Muscle of leg (tissue), 11 donors: ENCODE data around the gene DDIAS. TPM values are rescaled to one million over a fixed set of nuclear protein-coding genes. Genes with fewer than 3 reads are reported as not detected.

Source experiments
- DNase-seq: peaks from one replicate; pipeline ENCODE4 v3.0.0; 2013
- H3K27ac ChIP-seq: one replicate; pipeline ENCODE4 v1.5.1; 2013; ENCODE audit warnings: mild to moderate bottlenecking, low read length, control low read depth
- H3K27me3 ChIP-seq: one replicate; pipeline ENCODE4 v1.6.1; 2013; ENCODE audit warnings: low read length; ENCODE audit not compliant: control insufficient read depth, insufficient read depth
- H3K36me3 ChIP-seq: one replicate; pipeline ENCODE4 v1.6.1; 2013; ENCODE audit warnings: low read length; ENCODE audit not compliant: control insufficient read depth, insufficient read depth
- H3K4me1 ChIP-seq: one replicate; pipeline ENCODE4 v1.6.1; 2013; ENCODE audit warnings: low read length; ENCODE audit not compliant: control insufficient read depth, insufficient read depth
- H3K4me3 ChIP-seq: one replicate; pipeline ENCODE4 v1.5.1; 2013; ENCODE audit warnings: low read length, control low read depth
- H3K9me3 ChIP-seq: replicated peaks from 2 replicates; pipeline ENCODE4 v1.6.1; 2013; ENCODE audit warnings: low read depth, low read length; ENCODE audit not compliant: control insufficient read depth
- WGBS: methylation state at CpG from one replicate; pipeline ENCODE4 v1.1.5; 2013; ENCODE audit warnings: missing lambda C conversion rate; ENCODE audit not compliant: insufficient coverage; 5-methylcytosine and 5-hydroxymethylcytosine counted together
- polyA plus RNA-seq, 8 donors: library from polyadenylated mRNA; unstranded; fragments of 120-200 nt; gene quantifications; one replicate each; pipeline versions ENCODE4 v1.2.1 to v1.2.3, GENCODE V29; 2013; ENCODE audit warnings: inconsistent platforms in 1 of 8, low replicate concordance in 1 of 8; ENCODE audit not compliant: insufficient read length in 8 of 8, insufficient read depth in 1 of 8
- total RNA-seq: library from RNA; stranded (reverse); fragments of 120-200 nt; gene quantifications from one replicate; pipeline ENCODE4 v1.2.4, GENCODE V29; 2013

Gene DDIAS
- total and polyA plus RNA-seq, 9 donors = 2.6 to 4.4 (median 3.8) TPM

DNA sequence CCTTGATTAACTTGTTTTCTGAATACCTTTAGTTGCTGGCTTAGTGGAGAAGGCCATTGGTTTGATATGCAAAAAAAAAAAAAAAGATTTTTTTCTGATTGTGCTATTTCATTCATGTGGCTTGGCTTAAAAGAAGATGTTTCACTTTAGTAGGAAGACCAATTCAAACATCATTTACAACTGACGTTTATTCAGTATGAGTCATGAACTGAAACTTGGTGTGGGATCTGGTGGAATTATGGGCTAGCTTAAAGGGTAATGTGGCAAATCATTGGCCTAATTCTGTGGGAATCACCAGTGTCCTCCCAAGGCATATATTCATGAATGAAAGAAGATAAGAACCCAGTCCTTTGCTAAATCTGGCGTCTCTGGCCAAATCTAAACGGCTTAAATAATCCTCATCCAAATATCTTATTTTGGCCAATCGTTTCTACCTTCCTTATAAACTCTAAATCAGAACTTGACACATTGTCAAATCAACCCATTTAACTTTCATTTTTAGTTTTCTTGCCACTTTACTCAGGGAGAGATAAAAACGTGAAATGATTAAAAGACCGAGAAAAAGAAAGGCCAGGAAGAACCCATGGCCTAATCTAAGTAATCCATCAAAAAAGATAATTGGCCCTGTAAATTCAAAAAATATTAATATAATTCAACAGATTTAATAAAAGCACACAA, 77.0 kb downstream of the DDIAS start:
- WGBS = 95% methylated on average over 3 of the region's 6 CpGs
- Histone ChIP-seq H3K27me3 (no peaks in the 10 kb centered on the region), H3K27ac (no peak overlapping the region), H3K9me3 (no peaks in the 10 kb centered on the region), H3K36me3 (peaks cover 8% of the 10 kb centered on the region), H3K4me3 (no peak overlapping the region), H3K4me1 (no peaks in the 10 kb centered on the region)
- no peak for DNase-seq

GRCh38 chr11:82979824-82980223, 78.3 kb downstream of the DDIAS start:
- Histone ChIP-seq H3K4me1 (no peaks in the 10 kb centered on the region), H3K9me3 (no peaks in the 10 kb centered on the region), H3K27ac (no peak overlapping the region), H3K36me3 (peaks cover 12% of the 10 kb centered on the region), H3K4me3 (no peak overlapping the region), H3K27me3 (no peaks in the 10 kb centered on the region)
- DNase-seq = no peak

GRCh38 chr11:82980292-82980691, 78.8 kb downstream of the DDIAS start:
- H3K4me1 ChIP-seq = no peaks in the 10 kb centered on the region
- no peaks in the 10 kb centered on the region for H3K27me3 ChIP-seq
- no peaks in the 10 kb centered on the region for H3K9me3 ChIP-seq
- no peak overlapping the region for H3K27ac ChIP-seq
- H3K36me3 ChIP-seq = peaks cover 12% of the 10 kb centered on the region
- no peak overlapping the region for H3K4me3 ChIP-seq
- DNase-seq = peak; percentile 27

- H3K27me3 ChIP-seq = no peaks in the 10 kb centered on the region
- H3K9me3 ChIP-seq = no peaks in the 10 kb centered on the region
- H3K4me3 ChIP-seq = no peak overlapping the region
- no peaks in the 10 kb centered on the region for H3K4me1 ChIP-seq
- DNase-seq = no peak
- peaks cover 12% of the 10 kb centered on the region for H3K36me3 ChIP-seq
- WGBS = no CpG with 5 or more reads among the region's 4 CpGs
- no peak overlapping the region for H3K27ac ChIP-seq
These were observed 79.4 kb downstream of the DDIAS start for GRCh38 chr11:82980947-82981346.

DNA sequence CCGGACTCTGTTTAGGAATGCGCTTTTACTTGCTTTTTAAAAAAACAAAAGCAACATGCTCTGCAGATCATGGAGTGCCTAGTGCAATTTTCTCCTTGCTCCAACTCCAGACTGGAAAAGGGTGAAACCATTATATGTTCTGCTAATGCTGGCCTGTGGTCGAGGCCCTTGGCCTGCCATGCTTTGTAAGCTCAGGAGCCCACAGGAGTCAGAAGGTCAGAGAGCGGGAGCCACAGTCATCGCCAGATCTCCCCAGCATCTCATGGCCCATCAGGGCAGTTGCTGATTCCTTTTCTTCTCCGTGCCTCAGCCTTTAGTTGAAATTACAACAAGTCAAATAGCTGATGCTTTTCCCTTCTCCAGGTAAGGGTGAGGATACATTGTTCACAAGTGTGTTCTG, 80.3 kb downstream of the DDIAS start:
- H3K9me3 ChIP-seq = no peaks in the 10 kb centered on the region
- WGBS = 90% methylated on average over 5 of the region's 6 CpGs
- H3K4me3 ChIP-seq = no peak overlapping the region
- H3K4me1 ChIP-seq = no peaks in the 10 kb centered on the region
- no peak for DNase-seq
- H3K27me3 ChIP-seq = no peaks in the 10 kb centered on the region
- H3K27ac ChIP-seq = no peak overlapping the region
- peaks cover 14% of the 10 kb centered on the region for H3K36me3 ChIP-seq

Other genes starting within 250 kb of the DDIAS start
- 0.27 TPM for gene FAM181B, start 167.9 kb upstream of the DDIAS start, total RNA-seq
- gene FAM181B, start 167.9 kb upstream of the DDIAS start, polyA plus RNA-seq = under 1 TPM; 0.15 to 0.40 (median 0.21) TPM
- gene PRCP, start 1.3 kb upstream of the DDIAS start, total RNA-seq = 94.2 TPM
- gene PRCP, start 1.3 kb upstream of the DDIAS start, polyA plus RNA-seq = 100 to 1,000 TPM in 5 of 8 donors, 10 to 100 TPM in 3; 80.3 to 119 (median 103) TPM
- 15.0 TPM for gene RAB30, start 170.2 kb downstream of the DDIAS start, total RNA-seq
- 10 to 100 TPM in 5 of 8 donors, 1 to 10 TPM in 3; 7.3 to 13.4 (median 11.0) TPM for gene RAB30, start 170.2 kb downstream of the DDIAS start, polyA plus RNA-seq